Activated naive CD8-positive, alpha-beta T cell treated with anti-CD3 and anti-CD28 coated beads, Interleukin-2, amount 10 ng/mL, durations not matched to agents 7 days and 5 days (primary cell): ENCODE data around the gene MSTO1. TPM values are rescaled to one million over a fixed set of nuclear protein-coding genes. Genes with fewer than 3 reads are reported as not detected.
"Not testable (repeated sequence)": the region's sequence is repeated elsewhere in the genome, so short reads cannot be mapped to it uniquely, and the experiment has no call there.

ENCODE experiments used
- ATAC-seq: fragments of 150-1000 bp; cut with Tn5 transposase; one replicate; pipeline ENCODE4 v1.10.0; 2021; ENCODE audit warnings: low read depth, moderate library complexity
- POLR2A ChIA-PET: fragments of 350-600 bp; sonication (Branson Sonifier 250); formaldehyde crosslinking; loops from one replicate; lab custom pipeline; 2021; ENCODE audit warnings: antibody characterized with exemption; lab: Charles Lee
- DNase-seq: peaks from one replicate; pipeline ENCODE4 v3.0.0; 2021
- H3K27ac Mint-ChIP-seq: one replicate; pipeline ENCODE4 v1.8.0; 2022; ENCODE audit warnings: mild to moderate bottlenecking, mixed read lengths
- H3K27me3 Mint-ChIP-seq: one replicate; pipeline ENCODE4 v1.8.0; 2022; ENCODE audit warnings: mild to moderate bottlenecking, moderate library complexity, mixed read lengths
- H3K36me3 Mint-ChIP-seq: one replicate; pipeline ENCODE4 v1.8.0; 2021; ENCODE audit warnings: mild to moderate bottlenecking, mixed read lengths
- H3K4me1 Mint-ChIP-seq: one replicate; pipeline ENCODE4 v1.8.0; 2021; ENCODE audit warnings: mixed read lengths
- H3K4me3 Mint-ChIP-seq: one replicate; pipeline ENCODE4 v1.8.0; 2022; ENCODE audit warnings: mild to moderate bottlenecking, moderate library complexity, mixed read lengths
- H3K9me3 Mint-ChIP-seq: one replicate; pipeline ENCODE4 v1.8.0; 2021; ENCODE audit warnings: mixed read lengths
- total RNA-seq, 2 experiments: library from RNA; stranded (reverse); gene quantifications; one replicate each; pipeline ENCODE4 v1.2.3, GENCODE V29; 2021

The MSTO1 gene
- total RNA-seq, 2 experiments from 2014 or later: 69.0 to 74.5 TPM

- no peaks in the 10 kb centered on the region for H3K36me3 Mint-ChIP-seq
- peaks cover 3% of the 10 kb centered on the region for H3K4me1 Mint-ChIP-seq
- ATAC-seq (peak; percentile 71), DNase-seq (no peak)
- no peaks in the 10 kb centered on the region for H3K9me3 Mint-ChIP-seq
- no peaks in the 10 kb centered on the region for H3K27me3 Mint-ChIP-seq
- no peak overlapping the region for H3K4me3 Mint-ChIP-seq
- POLR2A ChIA-PET: no interaction called here
- H3K27ac Mint-ChIP-seq: no peak overlapping the region
These were observed 18.2 kb upstream of the MSTO1 start for GRCh38 chr1:155591770-155592169.

GRCh38 chr1:155595877-155596474 lies 14.0 kb upstream of the MSTO1 start:
- DNase-seq, H3K4me1 Mint-ChIP-seq, POLR2A ChIA-PET, H3K27ac Mint-ChIP-seq, H3K36me3 Mint-ChIP-seq, H3K9me3 Mint-ChIP-seq, ATAC-seq, H3K4me3 Mint-ChIP-seq, H3K27me3 Mint-ChIP-seq: not testable (repeated sequence)

GRCh38 chr1:155596864-155597263 lies 13.2 kb upstream of the MSTO1 start:
- no peaks in the 10 kb centered on the region for H3K36me3 Mint-ChIP-seq
- H3K4me3 Mint-ChIP-seq: no peak overlapping the region
- no peaks in the 10 kb centered on the region for H3K9me3 Mint-ChIP-seq
- H3K27ac Mint-ChIP-seq: no peak overlapping the region
- H3K4me1 Mint-ChIP-seq: peaks cover 8% of the 10 kb centered on the region
- ATAC-seq: no peak
- POLR2A ChIA-PET: no interaction called here
- no peak for DNase-seq
- H3K27me3 Mint-ChIP-seq: no peaks in the 10 kb centered on the region

- POLR2A ChIA-PET: no interaction called here
- Mint-ChIP-seq H3K9me3 (no peaks in the 10 kb centered on the region), H3K27me3 (no peaks in the 10 kb centered on the region), H3K4me1 (peaks cover 6% of the 10 kb centered on the region), H3K36me3 (no peaks in the 10 kb centered on the region), H3K4me3 (peak overlapping the region; percentile 66), H3K27ac (peak overlapping the region; percentile 77)
- ATAC-seq (peak; percentile 47), DNase-seq (no peak)
These were observed 11.1 kb upstream of the MSTO1 start for GRCh38 chr1:155598842-155599331.

- H3K4me3 Mint-ChIP-seq, H3K27ac Mint-ChIP-seq, H3K36me3 Mint-ChIP-seq, H3K4me1 Mint-ChIP-seq, H3K9me3 Mint-ChIP-seq, DNase-seq, POLR2A ChIA-PET, H3K27me3 Mint-ChIP-seq, ATAC-seq: not testable (repeated sequence)
These were observed 10.0 kb upstream of the MSTO1 start for GRCh38 chr1:155599828-155600572.

GRCh38 chr1:155607708-155608107 lies 2.3 kb upstream of the MSTO1 start:
- no peaks in the 10 kb centered on the region for H3K9me3 Mint-ChIP-seq
- peaks cover 4% of the 10 kb centered on the region for H3K36me3 Mint-ChIP-seq
- no peaks in the 10 kb centered on the region for H3K27me3 Mint-ChIP-seq
- H3K4me3 Mint-ChIP-seq: no peak overlapping the region
- H3K27ac Mint-ChIP-seq: no peak overlapping the region
- POLR2A ChIA-PET: no interaction called here
- DNase-seq (no peak), ATAC-seq (no peak)
- H3K4me1 Mint-ChIP-seq: peaks cover 3% of the 10 kb centered on the region

- no peaks in the 10 kb centered on the region for H3K9me3 Mint-ChIP-seq
- H3K4me3 Mint-ChIP-seq: no peak overlapping the region
- H3K27me3 Mint-ChIP-seq: no peaks in the 10 kb centered on the region
- no peak overlapping the region for H3K27ac Mint-ChIP-seq
- POLR2A ChIA-PET: interaction anchor here (1.4 kb wide), 1 partner anchor 285 kb away, joined by 4 read pairs; no protein-coding TSS in a partner anchor
- H3K36me3 Mint-ChIP-seq: peaks cover 8% of the 10 kb centered on the region
- DNase-seq: no peak
- peaks cover 3% of the 10 kb centered on the region for H3K4me1 Mint-ChIP-seq
- ATAC-seq: no peak
These were observed 1.2 kb upstream of the MSTO1 start for GRCh38 chr1:155608888-155609225.

GRCh38 chr1:155610257-155610647 lies 234 bp downstream of the MSTO1 start:
- peak; percentile 13 for ATAC-seq
- DNase-seq, H3K9me3 Mint-ChIP-seq, POLR2A ChIA-PET, H3K27me3 Mint-ChIP-seq, H3K27ac Mint-ChIP-seq, H3K4me1 Mint-ChIP-seq: not testable (repeated sequence)
- H3K4me3 Mint-ChIP-seq: peak overlapping the region; percentile 92
- H3K36me3 Mint-ChIP-seq: peaks cover 12% of the 10 kb centered on the region

- H3K4me1 Mint-ChIP-seq, H3K9me3 Mint-ChIP-seq, ATAC-seq, H3K4me3 Mint-ChIP-seq, DNase-seq, POLR2A ChIA-PET, H3K27ac Mint-ChIP-seq, H3K27me3 Mint-ChIP-seq: not testable (repeated sequence)
- H3K36me3 Mint-ChIP-seq: peaks cover 12% of the 10 kb centered on the region
These were observed 3.2 kb downstream of the MSTO1 start for GRCh38 chr1:155613226-155613625.

GRCh38 chr1:155622191-155622590 lies 12.2 kb downstream of the MSTO1 start:
- H3K4me1 Mint-ChIP-seq: no peaks in the 10 kb centered on the region
- H3K9me3 Mint-ChIP-seq: no peaks in the 10 kb centered on the region
- no peak overlapping the region for H3K27ac Mint-ChIP-seq
- H3K4me3 Mint-ChIP-seq: no peak overlapping the region
- H3K36me3 Mint-ChIP-seq: no peaks in the 10 kb centered on the region
- no peak for DNase-seq
- no peak for ATAC-seq
- peaks cover 5% of the 10 kb centered on the region for H3K27me3 Mint-ChIP-seq
- POLR2A ChIA-PET: no interaction called here

GRCh38 chr1:155623357-155623756 lies 13.3 kb downstream of the MSTO1 start:
- peaks cover 5% of the 10 kb centered on the region for H3K27me3 Mint-ChIP-seq
- no peaks in the 10 kb centered on the region for H3K4me1 Mint-ChIP-seq
- no peaks in the 10 kb centered on the region for H3K9me3 Mint-ChIP-seq
- no peak overlapping the region for H3K4me3 Mint-ChIP-seq
- no peak for ATAC-seq
- DNase-seq: no peak
- H3K36me3 Mint-ChIP-seq: no peaks in the 10 kb centered on the region
- POLR2A ChIA-PET: no interaction called here
- H3K27ac Mint-ChIP-seq: no peak overlapping the region

GRCh38 chr1:155626428-155626827 lies 16.4 kb downstream of the MSTO1 start:
- POLR2A ChIA-PET, DNase-seq, H3K27ac Mint-ChIP-seq, H3K27me3 Mint-ChIP-seq, H3K4me1 Mint-ChIP-seq, H3K9me3 Mint-ChIP-seq, H3K4me3 Mint-ChIP-seq, H3K36me3 Mint-ChIP-seq, ATAC-seq: not testable (repeated sequence)

GRCh38 chr1:155636397-155637153 lies 26.6 kb downstream of the MSTO1 start:
- H3K27me3 Mint-ChIP-seq: no peaks in the 10 kb centered on the region
- ATAC-seq: peak; percentile 34
- H3K4me3 Mint-ChIP-seq: peak overlapping the region; percentile 94
- peaks cover 4% of the 10 kb centered on the region for H3K9me3 Mint-ChIP-seq
- peak overlapping the region; percentile 96 for H3K27ac Mint-ChIP-seq
- H3K36me3 Mint-ChIP-seq: peaks cover 2% of the 10 kb centered on the region
- peaks cover 14% of the 10 kb centered on the region for H3K4me1 Mint-ChIP-seq
- POLR2A ChIA-PET: interaction anchor here (0.5 to 1.3 kb wide), 2 partner anchors 48 to 52 kb away, joined by 4 read pairs; partner anchors contain the start of gene YY1AP1
- DNase-seq: peak; percentile 30
